Esophagus (tissue), 2 donors: ENCODE measurements around the gene FOXL2. TPM values are rescaled to one million over a fixed set of nuclear protein-coding genes. Genes with fewer than 3 reads are reported as not detected.
"Not testable (repeated sequence)": the region's sequence is repeated elsewhere in the genome, so short reads cannot be mapped to it uniquely, and the experiment has no call there.

Experiments used
- H3K27ac ChIP-seq, 2 donors: one replicate each; pipeline ENCODE4 v1.5.1; 2013; ENCODE audit warnings: low read depth in 2 of 2, mild to moderate bottlenecking in 2 of 2, inconsistent platforms in 1 of 2, low read length in 1 of 2, moderate library complexity in 1 of 2
- H3K27me3 ChIP-seq, 2 donors: one replicate each; pipeline ENCODE4 v1.6.1; 2013; ENCODE audit warnings: low read length in 2 of 2, control low read depth in 1 of 2, mild to moderate bottlenecking in 1 of 2; ENCODE audit not compliant: insufficient read depth in 2 of 2, control insufficient read depth in 1 of 2
- H3K36me3 ChIP-seq, 2 donors: one replicate each; pipeline ENCODE4 v1.6.1; 2013; ENCODE audit warnings: low read length in 1 of 2; ENCODE audit not compliant: control insufficient read depth in 2 of 2, insufficient read depth in 2 of 2
- H3K4me1 ChIP-seq, 2 donors: one replicate each; pipeline ENCODE4 v1.6.1; 2013; ENCODE audit warnings: low read length in 1 of 2; ENCODE audit not compliant: control insufficient read depth in 2 of 2, insufficient read depth in 2 of 2
- H3K4me3 ChIP-seq, 2 donors: one replicate each; pipeline ENCODE4 v1.5.1; 2013; ENCODE audit warnings: low read length in 2 of 2, mild to moderate bottlenecking in 2 of 2, low read depth in 1 of 2, moderate library complexity in 1 of 2
- H3K9me3 ChIP-seq, 2 donors: one replicate each; pipeline ENCODE4 v1.6.1; 2013; ENCODE audit warnings: mild to moderate bottlenecking in 2 of 2, low read depth in 1 of 2, low read length in 1 of 2, moderate library complexity in 1 of 2; ENCODE audit not compliant: control insufficient read depth in 2 of 2, insufficient read depth in 1 of 2
- WGBS, 2 donors: extraction: QIAGEN DNeasy Blood & Tissue Kit; methylation state at CpG; one replicate each; pipeline ENCODE4 v1.1.7; 2013; 5-methylcytosine and 5-hydroxymethylcytosine counted together
- polyA plus RNA-seq, 2 donors: library from polyadenylated mRNA; stranded (reverse); fragments of 200-250 nt; gene quantifications; one replicate each; pipeline ENCODE4 v1.2.3, GENCODE V29; 2013
- donor health status: healthy with polysubstance abuse.
- donor health status: Bipolar disorder and iron deficiency.

The FOXL2 gene
- polyA plus RNA-seq, 2 donors: 0.04 TPM; not detected in 1

DNA sequence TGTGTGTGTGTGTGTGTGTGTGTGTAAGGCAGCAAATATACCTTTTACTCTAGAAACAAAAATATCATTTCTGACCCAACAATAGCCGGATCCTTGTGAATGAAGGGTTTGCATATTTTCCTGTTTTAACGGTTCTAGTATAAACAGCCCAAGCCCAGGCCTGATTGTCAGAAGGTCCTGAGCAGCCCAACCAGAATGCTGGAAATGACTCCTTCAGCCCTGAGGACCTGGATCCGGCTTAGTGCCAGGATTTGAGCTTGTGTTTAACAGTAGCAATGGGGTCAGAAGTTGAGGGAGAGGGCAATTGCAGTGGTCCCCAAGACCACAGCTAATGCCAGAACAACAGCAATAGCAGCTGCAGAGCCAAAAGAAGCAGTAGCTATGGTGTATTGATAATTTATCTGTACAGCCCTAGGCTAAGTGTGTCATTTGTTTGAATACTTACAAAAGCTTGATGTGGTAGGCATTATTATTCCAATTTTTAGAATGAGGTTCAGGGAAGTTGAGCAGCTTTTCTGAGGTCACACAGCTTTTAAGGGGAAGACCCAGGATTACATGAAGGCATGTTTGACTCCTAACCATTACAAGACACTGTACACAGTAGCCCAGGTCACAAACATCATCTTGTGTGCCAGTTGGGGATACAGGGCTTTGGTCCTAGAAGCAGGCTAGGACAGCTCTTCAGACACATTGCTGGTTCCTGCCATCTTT is 12.8 kb downstream of the FOXL2 start:
- Histone ChIP-seq H3K27me3 (peaks cover 7 to 26% of the 10 kb centered on the region in 2 donors), H3K4me1 (peaks cover 7 to 16% of the 10 kb centered on the region in 2 donors), H3K27ac (no peak overlapping the region), H3K9me3 (peaks cover 0 to 3% of the 10 kb centered on the region in 2 donors), H3K4me3 (no peak overlapping the region), H3K36me3 (no peaks in the 10 kb centered on the region)
- 50 to 67% methylated on average over 3 of the region's 3 CpGs for WGBS, 2 donors

DNA sequence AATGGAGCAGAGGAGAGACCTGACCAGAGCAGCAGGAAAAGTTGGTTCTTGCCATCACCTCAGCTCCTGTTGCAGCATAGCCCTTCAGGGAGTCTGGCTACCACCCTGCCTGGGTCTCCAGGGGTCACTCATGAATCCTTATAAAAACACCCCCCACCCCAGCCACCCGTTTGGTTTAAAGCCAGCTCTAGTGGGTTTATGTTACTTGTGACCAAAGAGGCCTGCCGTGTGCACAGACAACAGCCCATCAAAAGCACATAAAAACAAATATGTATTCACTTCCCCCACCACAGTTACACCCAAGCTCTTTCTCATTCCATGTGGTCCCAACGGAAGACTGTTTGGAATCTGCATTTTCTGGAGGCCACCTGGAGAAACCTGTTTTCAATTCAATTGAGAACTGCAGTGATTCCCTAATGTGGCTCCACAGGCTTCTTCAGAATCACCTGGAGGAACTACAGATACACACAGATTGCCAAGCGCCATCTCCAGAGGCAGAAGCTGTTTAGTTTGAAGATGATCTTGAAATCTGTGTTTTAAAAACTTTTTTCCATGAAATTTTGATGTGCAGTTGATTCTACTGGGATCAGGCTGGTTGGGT is 13.8 kb downstream of the FOXL2 start:
- Histone ChIP-seq H3K36me3 (no peaks in the 10 kb centered on the region), H3K4me1 (peaks cover 7 to 16% of the 10 kb centered on the region in 2 donors), H3K9me3 (peaks cover 0 to 3% of the 10 kb centered on the region in 2 donors), H3K27me3 (peaks cover 7 to 19% of the 10 kb centered on the region in 2 donors), H3K4me3 (no peak overlapping the region), H3K27ac (no peak overlapping the region)
- WGBS, 2 donors: 76 to 83% methylated on average over 4 of the region's 4 CpGs

DNA sequence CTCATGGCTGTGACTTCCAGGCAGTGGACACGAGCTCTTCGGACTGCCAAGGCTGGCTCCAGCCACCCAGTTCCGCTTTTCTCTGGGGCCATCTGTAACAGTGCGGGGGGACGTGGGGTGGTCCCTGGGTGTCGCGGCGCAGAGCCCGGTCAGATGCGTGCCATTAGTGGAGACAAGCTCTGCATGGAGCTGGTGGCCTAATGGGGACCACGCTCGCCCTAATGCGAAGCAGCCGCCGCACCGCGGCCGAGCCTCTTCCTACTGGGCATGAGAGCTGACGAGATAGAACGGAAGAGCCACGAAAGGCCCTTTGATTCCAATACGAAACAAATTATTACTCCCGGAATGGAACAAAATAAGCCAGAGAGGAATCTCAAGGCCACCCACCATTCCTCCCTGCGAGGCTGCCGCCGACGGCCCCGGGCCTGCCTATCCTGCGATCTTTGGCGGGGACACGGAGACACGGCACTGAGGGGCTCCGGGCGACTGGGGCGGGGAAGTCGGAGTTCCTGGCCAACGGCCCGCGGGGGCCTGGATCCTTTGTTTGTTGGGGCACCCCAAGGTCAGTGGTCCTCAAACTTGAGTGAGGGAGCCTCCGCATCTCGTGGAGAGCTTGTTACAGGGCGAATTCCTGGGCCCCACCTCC is 18.1 kb downstream of the FOXL2 start:
- Histone ChIP-seq H3K27ac (no peak overlapping the region), H3K27me3 (no peaks in the 10 kb centered on the region), H3K9me3 (no peaks in the 10 kb centered on the region), H3K4me1 (no peaks in the 10 kb centered on the region), H3K4me3 (no peak overlapping the region), H3K36me3 (no peaks in the 10 kb centered on the region)
- WGBS, 2 donors: 95% methylated on average over 42 of the region's 42 CpGs

- WGBS, 2 donors: 21 to 24% methylated on average over 6 of the region's 6 CpGs
- H3K36me3 ChIP-seq: no peaks in the 10 kb centered on the region
- H3K27ac ChIP-seq: no peak overlapping the region
- peaks cover 0 to 2% of the 10 kb centered on the region in 2 donors for H3K9me3 ChIP-seq
- no peaks in the 10 kb centered on the region for H3K27me3 ChIP-seq
- H3K4me3 ChIP-seq: no peak overlapping the region
- peaks cover 0 to 2% of the 10 kb centered on the region in 2 donors for H3K4me1 ChIP-seq
Observed at GRCh38 chr3:138923531-138923994, 23.4 kb downstream of the FOXL2 start.

GRCh38 chr3:138922400-138922799 is 24.5 kb downstream of the FOXL2 start:
- not testable (repeated sequence) for H3K4me1 ChIP-seq, H3K27me3 ChIP-seq, H3K27ac ChIP-seq, H3K36me3 ChIP-seq, H3K4me3 ChIP-seq, H3K9me3 ChIP-seq
- 87 to 90% methylated on average over 6 of the region's 6 CpGs for WGBS, 2 donors

GRCh38 chr3:138921316-138922292 is 25.3 kb downstream of the FOXL2 start:
- no peak overlapping the region for H3K27ac ChIP-seq
- no peaks in the 10 kb centered on the region for H3K27me3 ChIP-seq
- no peak overlapping the region for H3K4me3 ChIP-seq
- peaks cover 0 to 2% of the 10 kb centered on the region in 2 donors for H3K9me3 ChIP-seq
- H3K4me1 ChIP-seq: peaks cover 0 to 2% of the 10 kb centered on the region in 2 donors
- no peaks in the 10 kb centered on the region for H3K36me3 ChIP-seq
- WGBS, 2 donors: 56 to 73% methylated on average over 8 of the region's 8 CpGs

DNA sequence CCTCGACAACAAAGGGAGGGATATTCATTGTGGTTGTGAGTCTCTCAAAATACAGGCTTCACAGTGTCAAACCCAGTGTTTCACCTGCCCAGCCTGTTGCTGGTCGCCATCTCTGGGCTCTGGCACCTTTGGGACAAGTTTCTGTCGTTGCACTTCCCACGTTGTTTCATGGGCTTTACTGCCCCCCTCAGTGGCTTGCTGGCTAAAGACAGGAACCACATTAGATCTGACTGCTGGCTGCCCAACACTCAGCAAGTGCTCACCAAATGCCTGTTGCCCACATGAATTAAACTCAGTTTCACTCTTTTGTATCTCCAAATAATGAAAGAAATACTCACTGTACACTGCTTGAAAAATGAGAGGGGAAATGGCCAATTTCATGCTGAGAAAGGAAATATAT is 27.6 kb downstream of the FOXL2 start:
- Histone ChIP-seq H3K27me3 (no peaks in the 10 kb centered on the region), H3K36me3 (no peaks in the 10 kb centered on the region), H3K4me1 (peaks cover 0 to 4% of the 10 kb centered on the region in 2 donors), H3K4me3 (no peak overlapping the region), H3K9me3 (peaks cover 0 to 2% of the 10 kb centered on the region in 2 donors), H3K27ac (no peak overlapping the region)
- 67 to 73% methylated on average over 4 of the region's 4 CpGs for WGBS, 2 donors

- Histone ChIP-seq H3K9me3 (no peaks in the 10 kb centered on the region), H3K4me1 (peaks cover 0 to 2% of the 10 kb centered on the region in 2 donors), H3K27me3 (no peaks in the 10 kb centered on the region), H3K27ac (no peak overlapping the region), H3K4me3 (no peak overlapping the region), H3K36me3 (no peaks in the 10 kb centered on the region)
- 30 to 35% methylated on average over 2 of the region's 2 CpGs for WGBS, 2 donors
Observed at GRCh38 chr3:138916824-138917223, 30.1 kb downstream of the FOXL2 start.
